GM23338 (cell line): ENCODE measurements around the gene CLDN19.

ENCODE experiments used
- CREB1 ChIP-seq: fragments of 250-450 bp; sonication (Bioruptor Pico); IDR thresholded peaks from 2 replicates; pipeline ENCODE4 v1.5.0; 2020; ENCODE audit warnings: low read depth, mild to moderate bottlenecking, moderate library complexity
- ETS1 ChIP-seq: IDR thresholded peaks from 2 replicates; pipeline ENCODE4 v1.6.1; 2016; ENCODE audit warnings: antibody characterized with exemption
- EZH2 ChIP-seq: fragments of 200-600 bp; sonication (generic); IDR thresholded peaks from one replicate; pipeline ENCODE4 v1.8.0; 2017; ENCODE audit warnings: antibody characterized with exemption, mild to moderate bottlenecking, low read depth; ENCODE audit not compliant: unreplicated experiment
- EZH2phosphoT487 ChIP-seq: fragments of 200-600 bp; sonication (generic); IDR thresholded peaks from one replicate; pipeline ENCODE4 v1.8.1; 2018; ENCODE audit warnings: antibody characterized with exemption; ENCODE audit not compliant: unreplicated experiment
- JUNB ChIP-seq: IDR thresholded peaks from one replicate; pipeline ENCODE4 v1.6.1; 2016; ENCODE audit warnings: antibody characterized with exemption; ENCODE audit not compliant: unreplicated experiment
- NANOG ChIP-seq: IDR thresholded peaks from 2 replicates; pipeline ENCODE4 v1.6.1; 2016; ENCODE audit warnings: antibody characterized with exemption, borderline replicate concordance
- POLR2AphosphoS5 ChIP-seq: IDR thresholded peaks from 2 replicates; pipeline ENCODE4 v1.6.1; 2016; ENCODE audit warnings: antibody characterized with exemption, low read depth
- STAT1 ChIP-seq: IDR thresholded peaks from one replicate; pipeline ENCODE4 v1.6.1; 2016; ENCODE audit warnings: antibody characterized with exemption; ENCODE audit not compliant: unreplicated experiment
- ZNF114 ChIP-seq: fragments of 250-450 bp; sonication (Bioruptor Pico); IDR thresholded peaks from 2 replicates; pipeline ENCODE4 v1.5.0; 2020; ENCODE audit warnings: mild to moderate bottlenecking, moderate library complexity
- ZNF331 ChIP-seq: fragments of 250-450 bp; sonication (Bioruptor Pico); IDR thresholded peaks from 2 replicates; pipeline ENCODE4 v1.5.0; 2020; ENCODE audit warnings: low read depth, mild to moderate bottlenecking, moderate library complexity
- TF ChIP-seq, protein P1 (sequence below), 2 experiments: fragments of 200-600 bp in 1 of 2; sonication (generic) in 1 of 2; conservative IDR thresholded peaks; 2 replicates each; pipeline versions ENCODE4 v1.5.1 to v1.6.1; 2016 to 2017; ENCODE audit warnings: antibody characterized with exemption in 2 of 2, low read depth in 2 of 2, mild to moderate bottlenecking in 2 of 2, moderate library complexity in 1 of 2
- TF ChIP-seq, protein P2 (sequence below): IDR thresholded peaks from one replicate; pipeline ENCODE4 v1.6.1; 2018; ENCODE audit warnings: antibody characterized with exemption; ENCODE audit not compliant: unreplicated experiment
- TF ChIP-seq, protein P3 (sequence below): fragments of 250-450 bp; sonication (Bioruptor Pico); IDR thresholded peaks from 2 replicates; pipeline ENCODE4 v1.5.0; 2020; ENCODE audit warnings: mild to moderate bottlenecking, moderate library complexity

DNA sequence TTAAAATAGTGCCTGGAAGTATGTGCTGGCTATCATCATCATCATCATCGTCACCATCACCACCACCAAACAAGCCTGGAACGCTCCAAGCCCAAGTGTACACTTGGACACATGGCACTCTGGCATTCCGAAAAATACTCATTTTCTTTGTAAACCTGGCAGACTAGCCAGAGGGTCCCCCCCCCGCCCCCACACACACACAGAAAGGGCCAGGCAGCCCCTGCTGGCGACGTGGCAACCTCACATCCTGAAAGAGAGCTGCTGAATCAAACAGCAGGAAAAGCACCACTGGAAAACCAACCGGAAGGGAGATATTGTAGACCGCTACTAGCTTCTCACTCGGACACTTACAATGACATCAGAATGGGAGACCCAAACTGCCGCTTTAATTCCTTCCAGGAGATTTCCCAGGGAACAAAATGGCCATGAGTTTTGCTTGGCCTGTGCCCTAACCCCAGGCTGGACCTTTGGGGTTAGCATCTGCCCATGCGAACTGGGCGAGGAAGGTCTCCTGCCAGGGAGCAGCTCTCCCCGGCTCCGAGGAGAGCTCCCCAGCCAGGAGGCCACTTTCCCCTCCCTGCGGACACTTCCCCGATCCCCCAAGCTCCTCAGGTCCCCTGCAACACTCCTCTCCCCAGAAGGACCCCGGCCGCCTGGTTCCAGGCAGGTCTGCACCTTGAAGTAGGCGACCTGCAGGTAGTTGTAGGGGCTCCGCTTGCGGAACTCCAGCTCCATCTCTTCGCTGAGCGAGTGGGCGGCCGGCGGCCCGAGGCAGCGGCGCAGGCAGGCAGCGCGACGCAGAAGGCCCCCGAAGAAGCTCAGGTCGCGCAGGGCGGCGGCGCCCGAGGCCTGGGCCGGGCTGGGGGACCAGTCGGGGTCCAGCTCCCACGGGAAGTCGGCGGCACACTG is 26.1 kb upstream of the CLDN19 start:
- TF ChIP-seq, protein P1, sequence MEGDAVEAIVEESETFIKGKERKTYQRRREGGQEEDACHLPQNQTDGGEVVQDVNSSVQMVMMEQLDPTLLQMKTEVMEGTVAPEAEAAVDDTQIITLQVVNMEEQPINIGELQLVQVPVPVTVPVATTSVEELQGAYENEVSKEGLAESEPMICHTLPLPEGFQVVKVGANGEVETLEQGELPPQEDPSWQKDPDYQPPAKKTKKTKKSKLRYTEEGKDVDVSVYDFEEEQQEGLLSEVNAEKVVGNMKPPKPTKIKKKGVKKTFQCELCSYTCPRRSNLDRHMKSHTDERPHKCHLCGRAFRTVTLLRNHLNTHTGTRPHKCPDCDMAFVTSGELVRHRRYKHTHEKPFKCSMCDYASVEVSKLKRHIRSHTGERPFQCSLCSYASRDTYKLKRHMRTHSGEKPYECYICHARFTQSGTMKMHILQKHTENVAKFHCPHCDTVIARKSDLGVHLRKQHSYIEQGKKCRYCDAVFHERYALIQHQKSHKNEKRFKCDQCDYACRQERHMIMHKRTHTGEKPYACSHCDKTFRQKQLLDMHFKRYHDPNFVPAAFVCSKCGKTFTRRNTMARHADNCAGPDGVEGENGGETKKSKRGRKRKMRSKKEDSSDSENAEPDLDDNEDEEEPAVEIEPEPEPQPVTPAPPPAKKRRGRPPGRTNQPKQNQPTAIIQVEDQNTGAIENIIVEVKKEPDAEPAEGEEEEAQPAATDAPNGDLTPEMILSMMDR (conservative IDR thresholded peaks at IDR 0.05; ENCODE audit: low read depth in 2 of 2): peak; percentile 47 to 65
- TF ChIP-seq EZH2 (no peak), EZH2phosphoT487 (no peak), ETS1 (no peak), POLR2AphosphoS5 (no peak), ZNF114 (CRISPR knock-in tag) (no peak), CREB1 (CRISPR knock-in tag) (0 out of 2 replicates have a peak, but pooled peaks have one; percentile 28), STAT1 (no peak), JUNB (no peak), NANOG (no peak), ZNF331 (CRISPR knock-in tag) (no peak)
- TF ChIP-seq, protein P2, sequence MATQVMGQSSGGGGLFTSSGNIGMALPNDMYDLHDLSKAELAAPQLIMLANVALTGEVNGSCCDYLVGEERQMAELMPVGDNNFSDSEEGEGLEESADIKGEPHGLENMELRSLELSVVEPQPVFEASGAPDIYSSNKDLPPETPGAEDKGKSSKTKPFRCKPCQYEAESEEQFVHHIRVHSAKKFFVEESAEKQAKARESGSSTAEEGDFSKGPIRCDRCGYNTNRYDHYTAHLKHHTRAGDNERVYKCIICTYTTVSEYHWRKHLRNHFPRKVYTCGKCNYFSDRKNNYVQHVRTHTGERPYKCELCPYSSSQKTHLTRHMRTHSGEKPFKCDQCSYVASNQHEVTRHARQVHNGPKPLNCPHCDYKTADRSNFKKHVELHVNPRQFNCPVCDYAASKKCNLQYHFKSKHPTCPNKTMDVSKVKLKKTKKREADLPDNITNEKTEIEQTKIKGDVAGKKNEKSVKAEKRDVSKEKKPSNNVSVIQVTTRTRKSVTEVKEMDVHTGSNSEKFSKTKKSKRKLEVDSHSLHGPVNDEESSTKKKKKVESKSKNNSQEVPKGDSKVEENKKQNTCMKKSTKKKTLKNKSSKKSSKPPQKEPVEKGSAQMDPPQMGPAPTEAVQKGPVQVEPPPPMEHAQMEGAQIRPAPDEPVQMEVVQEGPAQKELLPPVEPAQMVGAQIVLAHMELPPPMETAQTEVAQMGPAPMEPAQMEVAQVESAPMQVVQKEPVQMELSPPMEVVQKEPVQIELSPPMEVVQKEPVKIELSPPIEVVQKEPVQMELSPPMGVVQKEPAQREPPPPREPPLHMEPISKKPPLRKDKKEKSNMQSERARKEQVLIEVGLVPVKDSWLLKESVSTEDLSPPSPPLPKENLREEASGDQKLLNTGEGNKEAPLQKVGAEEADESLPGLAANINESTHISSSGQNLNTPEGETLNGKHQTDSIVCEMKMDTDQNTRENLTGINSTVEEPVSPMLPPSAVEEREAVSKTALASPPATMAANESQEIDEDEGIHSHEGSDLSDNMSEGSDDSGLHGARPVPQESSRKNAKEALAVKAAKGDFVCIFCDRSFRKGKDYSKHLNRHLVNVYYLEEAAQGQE: no peak
- TF ChIP-seq, protein P3, sequence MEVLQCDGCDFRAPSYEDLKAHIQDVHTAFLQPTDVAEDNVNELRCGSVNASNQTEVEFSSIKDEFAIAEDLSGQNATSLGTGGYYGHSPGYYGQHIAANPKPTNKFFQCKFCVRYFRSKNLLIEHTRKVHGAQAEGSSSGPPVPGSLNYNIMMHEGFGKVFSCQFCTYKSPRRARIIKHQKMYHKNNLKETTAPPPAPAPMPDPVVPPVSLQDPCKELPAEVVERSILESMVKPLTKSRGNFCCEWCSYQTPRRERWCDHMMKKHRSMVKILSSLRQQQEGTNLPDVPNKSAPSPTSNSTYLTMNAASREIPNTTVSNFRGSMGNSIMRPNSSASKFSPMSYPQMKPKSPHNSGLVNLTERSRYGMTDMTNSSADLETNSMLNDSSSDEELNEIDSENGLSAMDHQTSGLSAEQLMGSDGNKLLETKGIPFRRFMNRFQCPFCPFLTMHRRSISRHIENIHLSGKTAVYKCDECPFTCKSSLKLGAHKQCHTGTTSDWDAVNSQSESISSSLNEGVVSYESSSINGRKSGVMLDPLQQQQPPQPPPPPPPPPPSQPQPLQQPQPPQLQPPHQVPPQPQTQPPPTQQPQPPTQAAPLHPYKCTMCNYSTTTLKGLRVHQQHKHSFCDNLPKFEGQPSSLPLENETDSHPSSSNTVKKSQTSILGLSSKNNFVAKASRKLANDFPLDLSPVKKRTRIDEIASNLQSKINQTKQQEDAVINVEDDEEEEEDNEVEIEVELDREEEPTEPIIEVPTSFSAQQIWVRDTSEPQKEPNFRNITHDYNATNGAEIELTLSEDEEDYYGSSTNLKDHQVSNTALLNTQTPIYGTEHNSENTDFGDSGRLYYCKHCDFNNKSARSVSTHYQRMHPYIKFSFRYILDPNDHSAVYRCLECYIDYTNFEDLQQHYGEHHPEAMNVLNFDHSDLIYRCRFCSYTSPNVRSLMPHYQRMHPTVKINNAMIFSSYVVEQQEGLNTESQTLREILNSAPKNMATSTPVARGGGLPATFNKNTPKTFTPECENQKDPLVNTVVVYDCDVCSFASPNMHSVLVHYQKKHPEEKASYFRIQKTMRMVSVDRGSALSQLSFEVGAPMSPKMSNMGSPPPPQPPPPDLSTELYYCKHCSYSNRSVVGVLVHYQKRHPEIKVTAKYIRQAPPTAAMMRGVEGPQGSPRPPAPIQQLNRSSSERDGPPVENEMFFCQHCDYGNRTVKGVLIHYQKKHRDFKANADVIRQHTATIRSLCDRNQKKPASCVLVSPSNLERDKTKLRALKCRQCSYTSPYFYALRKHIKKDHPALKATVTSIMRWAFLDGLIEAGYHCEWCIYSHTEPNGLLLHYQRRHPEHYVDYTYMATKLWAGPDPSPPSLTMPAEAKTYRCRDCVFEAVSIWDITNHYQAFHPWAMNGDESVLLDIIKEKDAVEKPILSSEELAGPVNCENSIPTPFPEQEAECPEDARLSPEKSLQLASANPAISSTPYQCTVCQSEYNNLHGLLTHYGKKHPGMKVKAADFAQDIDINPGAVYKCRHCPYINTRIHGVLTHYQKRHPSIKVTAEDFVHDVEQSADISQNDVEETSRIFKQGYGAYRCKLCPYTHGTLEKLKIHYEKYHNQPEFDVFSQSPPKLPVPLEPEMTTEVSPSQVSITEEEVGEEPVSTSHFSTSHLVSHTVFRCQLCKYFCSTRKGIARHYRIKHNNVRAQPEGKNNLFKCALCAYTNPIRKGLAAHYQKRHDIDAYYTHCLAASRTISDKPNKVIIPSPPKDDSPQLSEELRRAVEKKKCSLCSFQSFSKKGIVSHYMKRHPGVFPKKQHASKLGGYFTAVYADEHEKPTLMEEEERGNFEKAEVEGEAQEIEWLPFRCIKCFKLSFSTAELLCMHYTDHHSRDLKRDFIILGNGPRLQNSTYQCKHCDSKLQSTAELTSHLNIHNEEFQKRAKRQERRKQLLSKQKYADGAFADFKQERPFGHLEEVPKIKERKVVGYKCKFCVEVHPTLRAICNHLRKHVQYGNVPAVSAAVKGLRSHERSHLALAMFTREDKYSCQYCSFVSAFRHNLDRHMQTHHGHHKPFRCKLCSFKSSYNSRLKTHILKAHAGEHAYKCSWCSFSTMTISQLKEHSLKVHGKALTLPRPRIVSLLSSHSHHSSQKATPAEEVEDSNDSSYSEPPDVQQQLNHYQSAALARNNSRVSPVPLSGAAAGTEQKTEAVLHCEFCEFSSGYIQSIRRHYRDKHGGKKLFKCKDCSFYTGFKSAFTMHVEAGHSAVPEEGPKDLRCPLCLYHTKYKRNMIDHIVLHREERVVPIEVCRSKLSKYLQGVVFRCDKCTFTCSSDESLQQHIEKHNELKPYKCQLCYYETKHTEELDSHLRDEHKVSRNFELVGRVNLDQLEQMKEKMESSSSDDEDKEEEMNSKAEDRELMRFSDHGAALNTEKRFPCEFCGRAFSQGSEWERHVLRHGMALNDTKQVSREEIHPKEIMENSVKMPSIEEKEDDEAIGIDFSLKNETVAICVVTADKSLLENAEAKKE (CRISPR knock-in tag): no peak
